GM19397 (cell line): ENCODE results near the gene TUBGCP6.

Experiments
- ATAC-seq: cut with Tn5 transposase; IDR thresholded peaks from one replicate; pipeline ENCODE4 v1.9.1; 2021; ENCODE audit warnings: mild to moderate bottlenecking, moderate library complexity; ENCODE audit not compliant: unreplicated experiment

Gene TUBGCP6

GRCh38 chr22:50184004-50184901, 60.6 kb downstream of the TUBGCP6 start:
- ATAC-seq, result no peak

GRCh38 chr22:50183141-50183971, 61.5 kb downstream of the TUBGCP6 start:
- ATAC-seq, result no peak

- ATAC-seq, result no peak
These were observed 62.4 kb downstream of the TUBGCP6 start for GRCh38 chr22:50182176-50183081.

GRCh38 chr22:50180727-50181521, 63.9 kb downstream of the TUBGCP6 start:
- ATAC-seq, result no peak

- no peak for ATAC-seq
These were observed 64.7 kb downstream of the TUBGCP6 start for GRCh38 chr22:50179937-50180726.

GRCh38 chr22:50178871-50179869, 65.7 kb downstream of the TUBGCP6 start:
- no peak for ATAC-seq

GRCh38 chr22:50178471-50178864, 66.4 kb downstream of the TUBGCP6 start:
- ATAC-seq, result no peak

- no peak for ATAC-seq
These were observed 67.0 kb downstream of the TUBGCP6 start for GRCh38 chr22:50177537-50178470.

GRCh38 chr22:50176850-50177536, 67.8 kb downstream of the TUBGCP6 start:
- no peak for ATAC-seq

GRCh38 chr22:50175921-50176849, 68.6 kb downstream of the TUBGCP6 start:
- ATAC-seq, result no peak

GRCh38 chr22:50175191-50175461, 69.7 kb downstream of the TUBGCP6 start:
- no peak for ATAC-seq

GRCh38 chr22:50174382-50175190, 70.2 kb downstream of the TUBGCP6 start:
- ATAC-seq, result no peak

GRCh38 chr22:50173983-50174355, 70.9 kb downstream of the TUBGCP6 start:
- no peak for ATAC-seq

- no peak for ATAC-seq
These were observed 71.4 kb downstream of the TUBGCP6 start for GRCh38 chr22:50173311-50173982.
